GM19035 (cell line): ENCODE results near the gene IFI27L1.

Experiments used
- ATAC-seq: cut with Tn5 transposase; IDR thresholded peaks from one replicate; pipeline ENCODE4 v1.9.1; 2021; ENCODE audit not compliant: unreplicated experiment

The IFI27L1 gene

DNA sequence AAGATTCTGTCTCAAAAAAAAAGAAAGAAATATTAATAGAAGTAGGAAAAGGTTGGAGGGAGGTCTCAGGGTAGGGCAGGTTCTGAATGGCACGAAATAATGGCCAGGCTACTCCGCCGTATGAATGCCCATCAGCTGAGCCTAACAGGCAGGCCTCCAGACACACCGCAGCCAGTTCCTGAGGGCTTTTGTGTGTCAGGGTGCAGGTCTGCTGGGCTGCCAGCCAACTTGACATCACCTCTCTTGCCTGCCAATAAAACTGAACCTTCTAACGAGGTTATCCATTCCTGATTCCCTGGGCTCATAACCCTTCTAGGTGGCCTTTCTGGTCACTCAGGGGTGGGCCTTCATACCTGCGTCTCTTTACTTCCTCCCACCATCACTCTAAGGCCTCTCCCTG, 32.4 kb downstream of the IFI27L1 start:
- no peak for ATAC-seq

DNA sequence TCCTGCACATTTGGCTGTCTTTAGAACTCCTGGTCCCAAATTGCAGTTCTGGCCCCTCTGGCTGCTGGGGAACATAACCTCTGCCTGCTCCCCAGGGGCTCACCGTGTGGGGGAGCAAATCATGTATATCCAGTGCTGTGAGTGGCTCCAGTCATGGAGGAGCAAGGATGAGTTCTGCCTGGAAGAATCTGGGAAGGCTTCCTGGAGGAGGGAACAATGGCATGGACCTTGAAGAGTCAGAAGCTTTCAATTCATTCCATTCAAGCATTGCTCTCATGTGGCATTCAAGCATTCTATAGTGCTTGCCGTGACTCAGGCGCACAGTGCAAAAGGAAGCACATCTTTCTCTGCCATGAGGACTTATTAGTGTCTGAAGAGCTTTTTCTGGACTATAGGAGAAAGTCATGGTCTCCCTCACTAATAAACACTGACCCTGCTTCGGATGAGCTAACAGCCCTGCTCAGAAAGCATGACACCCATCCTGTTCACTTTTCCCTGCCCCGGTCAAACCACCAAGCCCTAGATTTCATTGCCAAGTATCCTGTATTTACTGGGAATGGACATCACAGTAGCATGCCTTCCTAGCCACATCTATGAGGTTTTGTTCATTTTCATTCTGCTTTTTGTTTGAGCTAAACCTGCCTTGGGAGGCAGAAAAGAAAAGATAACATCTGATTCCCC, 32.9 kb downstream of the IFI27L1 start:
- ATAC-seq = no peak

DNA sequence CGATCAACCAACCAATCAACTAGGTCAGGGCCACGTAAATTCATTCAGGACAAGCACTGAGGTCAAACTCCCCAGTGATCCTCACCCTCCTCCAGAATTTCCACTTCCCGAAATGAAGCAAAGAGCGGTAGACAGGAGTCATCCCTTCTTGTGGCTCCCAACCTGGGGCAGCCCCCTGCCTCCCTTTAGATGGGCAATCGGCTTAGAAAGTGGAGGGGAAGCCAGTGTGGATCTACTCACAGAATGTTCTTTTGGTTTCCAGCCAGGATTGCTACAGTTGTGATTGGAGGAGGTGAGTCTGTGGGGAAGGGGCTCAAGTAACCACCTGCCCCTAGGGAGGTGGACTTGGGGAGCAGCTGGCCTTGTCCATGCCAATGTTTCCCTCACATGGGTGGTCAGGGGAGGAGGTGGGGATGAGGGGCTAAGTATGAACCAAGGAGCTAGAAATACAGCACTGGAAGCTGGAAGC, 33.5 kb downstream of the IFI27L1 start:
- no peak for ATAC-seq

DNA sequence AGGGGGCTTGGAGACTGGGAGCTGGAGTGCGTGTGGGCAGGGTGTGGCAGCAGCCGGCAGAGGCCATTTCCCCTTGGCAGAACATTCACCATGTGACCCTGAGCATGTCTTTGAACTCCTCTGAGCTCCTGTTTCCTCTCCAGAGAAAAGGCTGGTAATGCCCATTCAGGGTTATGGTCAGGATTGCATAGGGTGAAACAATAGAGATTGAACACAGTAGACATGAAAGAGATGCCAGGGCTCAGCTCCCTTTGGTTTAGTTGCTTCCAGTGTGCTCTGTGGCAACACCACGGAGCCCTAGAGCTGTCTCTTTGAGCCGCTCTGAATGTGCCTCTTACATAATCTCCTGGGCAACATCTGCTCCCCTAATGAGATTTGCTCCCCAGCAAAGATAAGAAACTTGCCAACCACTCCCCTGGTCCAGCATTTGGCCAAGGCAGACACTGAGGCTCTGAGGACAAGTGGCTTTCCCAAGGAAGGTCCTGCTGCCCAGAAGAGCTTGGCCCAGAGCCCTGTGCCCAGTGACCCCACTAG, 34.0 kb downstream of the IFI27L1 start:
- no peak for ATAC-seq

DNA sequence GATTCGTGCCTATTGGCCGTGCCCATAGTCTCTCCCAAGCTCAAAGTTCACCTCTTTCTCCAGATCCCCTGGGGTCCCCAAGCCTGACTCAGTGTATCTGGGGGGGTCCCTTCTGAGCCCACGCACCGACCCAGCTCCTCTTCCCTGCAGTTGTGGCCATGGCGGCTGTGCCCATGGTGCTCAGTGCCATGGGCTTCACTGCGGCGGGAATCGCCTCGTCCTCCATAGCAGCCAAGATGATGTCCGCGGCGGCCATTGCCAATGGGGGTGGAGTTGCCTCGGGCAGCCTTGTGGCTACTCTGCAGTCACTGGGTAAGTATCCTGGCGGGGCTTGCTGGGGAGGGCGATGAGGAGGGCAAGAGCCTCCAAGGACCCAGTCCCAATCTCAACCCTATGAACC, 34.5 kb downstream of the IFI27L1 start:
- ATAC-seq = no peak

DNA sequence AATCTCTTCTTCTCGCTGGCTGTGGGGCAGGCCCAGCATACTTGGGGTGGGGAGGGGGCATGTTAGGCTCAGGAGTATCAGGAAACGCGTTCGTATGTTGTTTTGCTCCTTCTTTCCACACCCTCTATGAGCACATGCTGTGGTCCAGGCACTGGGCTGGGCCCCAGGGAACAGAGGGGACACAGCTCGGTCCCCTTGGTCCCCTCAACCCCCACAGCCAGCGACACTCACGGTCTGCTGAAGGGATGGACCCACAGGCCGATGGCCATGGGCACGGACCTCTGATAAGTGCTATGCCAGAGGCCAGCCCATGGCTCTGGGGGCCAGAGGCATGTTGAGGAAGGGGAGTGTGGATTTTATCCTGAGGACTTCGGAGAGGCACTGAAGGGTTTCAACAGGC, 35.6 kb downstream of the IFI27L1 start:
- ATAC-seq = no peak

DNA sequence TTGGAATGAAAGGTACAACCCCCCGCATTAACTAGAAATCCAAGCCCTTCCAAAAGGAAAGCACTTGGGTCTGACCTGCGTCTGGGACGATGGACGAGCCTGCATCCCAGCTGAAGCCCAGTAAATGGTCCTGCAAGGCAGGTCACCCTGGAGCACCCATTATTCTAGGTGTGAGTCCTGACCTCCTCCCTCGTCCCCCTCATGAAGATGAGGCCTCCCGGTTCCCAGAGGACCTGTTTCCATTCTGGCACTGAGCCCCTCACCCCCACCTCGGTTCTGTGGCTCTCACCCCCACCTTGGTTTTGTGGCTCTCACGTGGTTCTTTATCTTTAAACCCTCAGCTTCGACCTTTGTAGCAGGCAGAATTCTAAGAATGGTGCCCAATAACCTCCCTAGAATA, 36.7 kb downstream of the IFI27L1 start:
- ATAC-seq = no peak

DNA sequence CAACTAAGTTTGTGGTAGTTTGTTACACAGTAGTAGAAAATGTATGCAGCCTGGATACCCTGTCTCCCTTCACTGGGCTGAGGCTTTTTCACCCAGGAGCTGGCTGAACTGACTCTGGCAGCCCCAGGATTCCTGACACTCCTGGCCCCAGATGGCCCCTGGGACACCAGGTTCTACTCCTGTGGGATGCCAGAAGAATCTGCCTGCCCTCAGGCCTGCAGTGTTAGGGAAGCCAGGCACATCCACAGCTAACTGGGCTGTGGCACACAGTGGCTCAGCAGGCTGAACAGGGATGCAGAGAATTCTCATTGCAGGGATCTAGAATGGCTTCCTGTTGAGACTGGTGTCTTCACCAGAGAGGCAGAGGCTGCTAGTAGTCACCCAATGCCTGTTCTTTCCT, 38.0 kb downstream of the IFI27L1 start:
- no peak for ATAC-seq

DNA sequence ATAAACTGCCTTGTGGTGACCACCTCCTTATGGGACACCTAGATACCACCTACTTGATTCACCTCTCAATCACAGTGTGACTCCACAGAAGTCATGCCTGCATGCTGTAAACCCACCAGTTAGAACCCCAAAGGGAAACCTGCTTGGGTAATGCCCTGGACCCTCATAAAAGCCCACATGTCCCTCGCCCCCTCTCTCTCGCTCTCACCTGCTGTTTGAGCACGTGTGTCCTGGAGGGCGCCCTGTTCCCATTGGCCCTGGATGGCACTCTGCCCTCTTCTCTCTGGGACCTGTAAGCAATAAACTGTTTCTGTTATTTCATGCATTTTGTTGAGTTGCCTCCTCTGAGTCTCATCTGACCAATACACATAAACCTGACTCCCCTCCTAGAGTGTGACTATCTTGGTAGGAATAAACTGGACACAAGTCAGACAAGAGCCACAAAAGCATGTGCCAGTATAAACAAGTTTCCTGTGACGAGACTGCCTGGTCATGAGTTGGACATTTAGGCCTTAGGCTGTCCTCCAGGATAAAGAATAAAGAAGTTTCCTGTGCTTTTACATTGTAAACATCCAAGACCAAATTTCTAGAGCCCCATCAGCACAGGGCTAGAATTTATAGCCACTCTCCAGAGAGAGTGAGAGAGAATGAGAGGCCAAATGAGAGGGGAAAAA, 39.7 kb downstream of the IFI27L1 start:
- ATAC-seq = no peak

DNA sequence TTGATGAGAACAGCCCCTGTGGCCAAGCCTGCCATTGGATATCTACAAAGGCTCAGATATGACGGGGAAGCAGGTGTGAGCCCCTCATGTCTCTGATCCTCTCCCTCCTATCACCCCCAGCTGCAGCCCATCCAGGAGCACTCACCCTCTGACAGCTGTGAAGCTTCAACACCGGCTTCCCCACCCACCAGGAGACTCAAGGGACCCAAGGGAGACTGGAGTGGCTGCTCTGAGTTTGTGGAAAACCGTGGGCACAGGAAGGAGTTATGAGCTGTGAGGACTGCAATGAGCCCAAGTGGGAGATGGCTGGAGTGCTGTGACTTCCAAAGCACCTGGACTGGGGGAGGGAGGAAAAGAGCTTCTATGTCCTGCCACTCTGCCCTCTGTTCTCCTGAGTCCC, 40.4 kb downstream of the IFI27L1 start:
- ATAC-seq = no peak

DNA sequence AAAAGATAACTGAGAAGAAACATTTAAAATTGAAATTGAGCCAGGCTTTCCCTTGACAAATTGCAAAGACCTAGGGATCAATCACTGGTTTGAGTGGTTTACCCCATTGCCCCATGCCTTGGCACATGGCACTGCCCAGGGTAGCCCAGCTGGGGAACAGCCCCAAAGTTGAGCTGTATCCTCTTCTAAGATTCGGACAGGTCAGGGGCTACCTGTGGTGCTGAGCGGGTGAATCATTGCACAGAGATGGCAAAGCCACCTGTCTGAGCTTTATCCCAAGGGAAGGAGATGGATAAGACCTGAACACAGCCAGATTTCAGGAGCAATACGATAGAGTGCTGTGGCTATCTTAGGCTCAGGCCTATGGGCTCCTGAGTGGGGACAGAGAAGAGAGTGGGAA, 41.3 kb downstream of the IFI27L1 start:
- no peak for ATAC-seq

DNA sequence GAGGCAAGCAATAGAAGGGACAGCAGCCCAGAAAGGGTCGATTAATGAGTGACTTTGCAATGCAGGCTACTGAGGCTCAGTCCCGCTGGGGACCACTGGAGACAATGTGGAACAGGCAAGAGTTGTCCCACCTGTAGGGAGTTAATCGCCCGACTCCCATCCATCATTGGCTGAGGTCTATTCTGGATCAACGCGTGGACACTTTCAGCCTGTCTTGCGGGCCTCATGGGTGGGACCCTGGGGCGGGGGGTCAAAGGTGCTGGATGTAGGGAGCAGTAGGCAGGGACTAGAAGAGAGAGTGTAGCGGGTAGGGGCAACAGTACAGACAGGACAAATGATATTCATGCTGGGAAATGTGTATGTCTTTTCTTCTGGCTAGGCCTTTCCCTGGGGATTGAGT, 42.2 kb downstream of the IFI27L1 start:
- no peak for ATAC-seq

DNA sequence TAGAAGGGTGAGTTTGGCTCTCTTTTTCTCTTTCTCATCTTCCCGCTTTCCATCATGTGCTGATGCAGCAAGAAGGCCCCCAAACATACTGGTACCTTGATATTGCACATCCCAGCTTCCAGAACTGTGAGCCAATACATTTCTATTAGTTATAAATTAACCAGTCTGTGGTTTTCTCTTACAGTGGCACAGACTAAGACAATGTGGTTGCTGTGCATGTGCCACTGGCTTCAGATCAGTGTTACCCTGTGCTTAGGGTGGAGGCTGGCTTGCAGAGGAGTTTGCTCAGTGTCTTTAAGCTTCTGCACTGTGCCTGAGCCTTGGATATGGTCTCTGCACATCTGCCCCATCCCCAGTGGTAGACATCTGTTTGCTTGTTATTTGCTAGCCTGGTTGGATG, 42.8 kb downstream of the IFI27L1 start:
- no peak for ATAC-seq

DNA sequence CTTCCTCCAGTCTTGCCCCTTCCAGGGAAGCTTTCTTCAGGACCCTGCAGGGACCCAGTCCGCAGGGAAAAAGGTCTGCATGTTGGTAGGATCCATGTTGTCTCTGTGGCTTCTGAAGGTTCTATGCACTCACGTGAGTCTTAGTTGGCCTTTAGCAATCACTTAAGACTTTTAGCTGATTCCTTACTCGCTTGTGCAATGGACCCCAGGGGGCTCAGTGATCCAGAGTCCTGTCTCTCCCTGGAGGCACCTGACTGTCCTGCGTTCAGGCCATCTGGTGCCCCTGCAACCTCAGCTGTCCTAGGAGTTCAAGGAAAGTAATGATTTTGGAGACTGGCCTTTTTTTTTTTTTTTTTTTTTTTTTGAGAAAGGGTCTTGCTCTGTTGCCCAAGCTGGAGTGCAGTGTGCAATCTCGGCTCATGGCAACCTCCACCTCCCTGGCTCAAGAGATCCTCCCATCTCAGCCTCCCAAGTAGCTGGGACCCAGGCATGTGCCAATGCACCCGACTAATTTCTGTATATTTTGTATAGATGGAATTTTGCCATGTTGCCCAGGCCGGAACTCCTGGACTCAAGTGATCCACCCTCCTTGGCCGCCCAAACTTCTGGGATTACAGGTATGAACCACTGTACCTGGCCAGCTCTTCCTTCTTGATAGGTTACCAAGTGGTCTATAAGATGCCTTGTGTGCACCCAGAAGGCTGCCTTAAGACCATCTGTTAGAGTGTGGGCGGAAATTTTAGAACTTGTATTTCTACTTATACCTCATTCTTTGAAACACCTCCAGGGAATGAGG, 43.7 kb downstream of the IFI27L1 start:
- ATAC-seq = no peak

DNA sequence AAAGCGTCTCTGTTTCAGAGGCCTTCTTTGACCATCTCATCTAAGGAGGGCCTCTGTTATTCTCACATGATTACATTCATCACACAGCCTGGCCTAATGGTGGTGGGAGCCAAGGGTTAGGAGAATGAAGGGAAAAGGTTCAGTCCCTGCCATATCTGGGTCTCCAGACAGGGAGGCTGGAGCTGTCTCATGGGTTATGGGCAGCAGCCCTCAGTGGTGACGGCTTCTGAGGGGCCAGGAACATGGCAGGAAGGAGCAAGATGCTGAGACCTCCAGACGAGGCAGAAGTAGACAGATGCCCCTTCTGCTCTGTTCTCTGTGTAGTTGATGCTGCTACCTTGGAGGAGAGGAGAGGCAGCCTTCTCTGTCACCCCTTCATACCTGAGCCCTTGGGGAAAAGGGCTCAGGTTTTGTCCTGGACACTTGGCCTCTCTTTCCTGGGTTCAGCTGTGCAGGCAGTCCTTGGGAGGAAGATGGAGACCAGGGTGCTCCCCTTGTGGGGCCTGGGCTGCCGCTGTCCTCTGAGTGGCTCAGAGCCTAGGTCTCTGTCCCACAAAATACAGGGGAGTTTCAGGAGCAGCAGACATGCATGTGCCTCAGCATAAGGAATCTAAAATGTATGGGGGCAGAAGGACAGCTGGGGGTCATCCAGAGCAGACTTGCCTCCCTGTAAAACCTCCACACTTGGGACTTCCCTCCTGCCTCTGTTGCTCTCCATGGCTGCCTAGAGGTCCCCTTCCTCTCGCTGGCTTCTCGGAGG, 44.7 kb downstream of the IFI27L1 start:
- no peak for ATAC-seq

DNA sequence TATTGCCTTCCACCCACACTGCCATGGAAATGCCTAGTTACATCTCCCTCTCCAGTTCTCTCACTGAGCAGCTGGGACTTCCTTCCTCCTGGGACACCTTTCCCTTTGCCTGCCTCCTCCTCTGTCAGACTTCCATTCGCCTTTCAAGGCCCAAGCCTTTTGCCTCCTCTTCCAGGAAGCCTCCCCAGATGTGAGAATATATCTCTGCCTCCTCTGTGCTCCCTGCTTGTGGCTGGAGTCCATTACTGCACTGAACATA, 45.2 kb downstream of the IFI27L1 start:
- ATAC-seq = no peak

DNA sequence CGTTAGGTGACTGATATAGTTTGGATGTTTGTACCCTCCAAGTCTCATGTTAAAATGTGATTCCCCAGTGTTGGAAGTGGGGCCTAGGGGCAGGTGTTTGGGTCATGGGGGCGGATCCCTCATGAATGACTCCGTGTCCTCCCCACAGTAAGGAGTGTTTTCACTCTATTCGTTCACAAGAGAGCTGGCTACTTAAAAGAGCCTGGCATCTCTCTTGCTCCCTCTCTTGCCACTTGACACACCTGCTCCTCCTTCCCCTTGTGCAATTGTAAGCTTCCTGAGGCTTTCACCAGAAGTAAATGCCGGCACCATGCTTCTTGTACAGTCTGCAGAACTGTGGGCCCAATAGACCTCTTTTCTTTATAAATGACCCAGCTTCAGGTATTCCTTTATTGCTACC, 45.7 kb downstream of the IFI27L1 start:
- no peak for ATAC-seq

DNA sequence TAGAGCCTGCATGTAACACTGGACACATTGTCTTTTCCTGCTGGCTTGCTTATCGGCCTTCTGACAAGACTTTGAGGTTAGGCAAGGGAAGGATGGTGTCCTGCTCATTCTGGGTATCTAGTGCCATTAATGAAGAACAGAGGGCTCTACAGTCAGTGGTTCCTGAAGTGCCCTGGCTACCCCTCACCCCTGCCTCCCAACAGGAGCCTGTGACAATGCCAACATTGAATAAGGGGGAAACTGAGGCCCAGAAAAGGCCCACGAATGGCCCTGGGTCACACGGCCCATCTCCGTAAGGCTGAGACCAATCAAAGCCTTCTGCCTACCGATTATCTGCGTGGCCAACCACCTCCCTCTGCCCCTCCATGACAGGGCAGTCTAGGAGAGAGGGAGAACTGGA, 46.2 kb downstream of the IFI27L1 start:
- ATAC-seq = no peak

DNA sequence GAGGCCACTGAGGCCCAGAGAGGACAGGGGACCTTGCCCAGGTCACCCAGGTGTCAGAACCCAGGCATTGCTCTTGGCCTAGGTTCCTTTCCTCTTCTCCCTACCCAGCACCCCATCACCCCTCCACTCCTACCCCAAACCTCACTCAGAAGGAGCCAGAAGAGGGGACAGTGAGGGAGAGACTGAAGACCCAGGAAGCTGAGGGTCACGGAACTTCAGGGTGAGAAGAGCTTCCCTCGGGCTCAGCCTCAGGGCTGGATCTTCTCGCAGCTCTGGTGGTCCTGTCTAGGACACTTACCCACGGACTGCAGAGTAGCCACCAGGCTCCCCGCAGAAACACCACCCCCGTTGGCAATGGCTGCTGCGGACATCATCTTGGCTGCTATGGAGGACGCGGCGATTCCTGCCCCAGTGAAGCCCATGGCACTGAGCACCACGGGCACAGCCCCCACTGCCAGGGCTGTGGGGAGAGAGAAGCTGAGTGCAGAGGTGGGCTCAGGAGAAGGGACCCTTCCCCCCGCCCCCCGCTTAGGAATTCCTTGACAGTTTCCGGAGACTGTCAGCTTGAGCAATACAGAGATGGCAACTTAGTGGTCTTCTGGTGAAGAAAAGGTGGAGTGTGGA, 47.2 kb downstream of the IFI27L1 start:
- ATAC-seq = no peak

DNA sequence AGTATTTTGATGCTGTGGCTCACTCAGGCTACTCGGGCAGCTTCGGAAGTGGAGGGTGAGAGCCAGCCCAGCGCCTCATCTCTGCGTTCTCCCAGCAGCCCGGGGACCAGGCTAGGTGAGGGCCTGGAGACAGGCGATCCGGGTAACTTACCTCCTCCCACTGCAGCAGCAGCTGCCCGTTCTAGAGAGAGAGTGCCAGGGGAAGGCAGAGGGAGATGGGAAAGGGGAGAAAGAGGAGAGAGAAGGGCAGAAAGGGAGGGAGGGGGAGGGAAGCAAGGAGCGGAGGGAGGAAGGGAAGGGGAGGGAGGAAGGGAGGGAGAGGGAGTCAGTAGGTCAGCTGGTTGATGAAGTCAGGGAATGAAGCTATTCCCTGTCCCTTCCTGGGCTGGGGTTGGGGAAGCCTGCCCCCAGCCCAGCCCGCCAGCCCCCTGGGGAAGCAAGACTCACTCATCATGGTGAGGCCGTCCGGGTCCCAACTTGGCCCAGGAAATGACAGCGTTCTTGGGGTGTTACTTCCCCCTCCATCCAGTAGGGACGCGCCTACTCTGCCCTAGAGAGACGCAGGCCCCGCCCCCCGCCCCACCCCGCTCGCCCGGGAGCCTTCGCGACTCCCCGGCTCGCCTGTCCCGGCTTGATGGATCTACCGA, 48.1 kb downstream of the IFI27L1 start, which contains the start of gene IFI27L2:
Gene IFI27L2, minus strand, starts transcription at position 494 of the 647 bp plus-strand sequence. Its CDS starts 40 bp downstream, at position 454.
- peak; percentile 89 for ATAC-seq
